Measurements from ENCODE around the gene CAPN9.
A peak's percentile ranks its signal among the peaks of the same experiment; 100 is the strongest.

Gene CAPN9

DNA sequence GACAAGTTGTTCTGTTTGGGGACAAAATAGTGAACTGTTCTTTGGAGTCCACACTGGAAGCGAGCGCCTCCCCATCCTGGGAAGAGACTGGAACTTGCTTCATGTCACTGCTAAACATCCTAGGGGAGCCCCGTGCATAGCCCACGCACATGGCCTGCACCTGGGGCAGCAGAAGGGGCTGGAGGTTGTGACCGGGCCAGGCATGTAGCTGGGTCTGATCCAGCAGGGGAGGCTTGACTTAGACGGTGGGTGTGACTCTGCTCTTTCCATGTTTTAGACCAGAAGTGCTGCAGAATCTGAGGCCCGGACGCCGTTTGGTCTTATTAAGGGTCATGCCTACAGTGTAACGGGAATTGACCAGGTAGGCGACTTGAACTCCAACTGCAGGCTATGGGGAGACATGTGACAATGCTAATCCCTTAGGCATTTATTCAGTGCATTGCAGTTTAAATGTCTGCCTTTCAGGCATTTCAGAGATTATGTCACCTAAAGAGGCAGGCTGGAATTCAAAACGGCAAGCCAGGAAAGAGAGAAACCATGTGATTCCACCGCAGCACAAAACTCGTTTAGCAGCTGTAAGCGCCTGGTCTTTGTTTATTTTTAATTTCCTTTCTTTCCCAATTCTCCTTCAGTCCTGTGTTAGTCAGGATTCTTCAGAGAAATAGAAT, 21.8 kb downstream of the CAPN9 start:
- DNase-seq (ENCODE audit: low read depth in 2 of 2), result peak in 1 of 2 experiments; percentile 36

DNA sequence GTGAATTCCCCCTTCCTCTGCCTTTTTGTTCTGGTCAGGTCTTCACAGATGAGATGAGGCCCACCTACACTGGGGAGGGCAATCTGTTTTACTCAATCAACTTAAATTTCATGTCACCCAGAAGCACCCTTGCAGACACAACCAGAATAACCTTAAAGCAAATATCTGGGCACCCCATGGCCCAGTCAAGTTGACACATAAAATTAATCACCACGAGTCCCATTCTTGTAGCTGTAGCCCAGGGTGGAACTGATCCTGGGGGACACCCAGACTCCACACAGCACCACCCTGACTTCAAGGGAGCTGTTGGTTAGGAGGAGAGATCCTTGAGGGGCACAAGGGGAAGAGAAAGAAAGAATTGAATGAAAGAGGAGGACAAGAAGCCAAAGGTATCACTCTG, 23.1 kb downstream of the CAPN9 start:
- no peak for DNase-seq (ENCODE audit: low read depth in 2 of 2)

DNA sequence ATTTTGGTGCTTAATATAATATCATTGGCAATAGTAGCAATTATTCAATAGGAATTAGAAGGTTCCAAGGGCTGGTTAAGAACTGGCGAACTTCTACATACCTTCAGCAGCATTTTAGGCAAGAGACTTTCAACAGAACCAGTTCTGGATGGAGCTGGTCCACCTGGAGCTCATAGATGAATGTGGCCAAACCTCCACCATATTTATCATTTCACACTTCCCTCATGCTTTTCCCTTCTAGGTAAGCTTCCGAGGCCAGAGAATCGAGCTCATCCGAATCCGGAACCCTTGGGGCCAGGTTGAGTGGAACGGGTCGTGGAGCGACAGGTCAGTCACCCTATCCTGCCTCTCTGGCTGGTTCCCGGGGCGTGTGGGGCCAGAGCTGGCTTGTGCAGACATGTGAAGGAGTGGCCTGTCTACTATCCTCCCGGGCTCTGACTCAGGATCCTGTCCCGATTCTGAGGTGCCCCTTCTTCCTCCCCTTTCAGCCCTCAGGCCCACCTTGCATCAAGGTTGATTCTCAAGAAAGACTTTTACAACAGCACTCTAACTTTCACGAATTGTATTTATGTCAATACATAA, 24.7 kb downstream of the CAPN9 start:
- DNase-seq (ENCODE audit: low read depth in 2 of 2), result no peak

DNA sequence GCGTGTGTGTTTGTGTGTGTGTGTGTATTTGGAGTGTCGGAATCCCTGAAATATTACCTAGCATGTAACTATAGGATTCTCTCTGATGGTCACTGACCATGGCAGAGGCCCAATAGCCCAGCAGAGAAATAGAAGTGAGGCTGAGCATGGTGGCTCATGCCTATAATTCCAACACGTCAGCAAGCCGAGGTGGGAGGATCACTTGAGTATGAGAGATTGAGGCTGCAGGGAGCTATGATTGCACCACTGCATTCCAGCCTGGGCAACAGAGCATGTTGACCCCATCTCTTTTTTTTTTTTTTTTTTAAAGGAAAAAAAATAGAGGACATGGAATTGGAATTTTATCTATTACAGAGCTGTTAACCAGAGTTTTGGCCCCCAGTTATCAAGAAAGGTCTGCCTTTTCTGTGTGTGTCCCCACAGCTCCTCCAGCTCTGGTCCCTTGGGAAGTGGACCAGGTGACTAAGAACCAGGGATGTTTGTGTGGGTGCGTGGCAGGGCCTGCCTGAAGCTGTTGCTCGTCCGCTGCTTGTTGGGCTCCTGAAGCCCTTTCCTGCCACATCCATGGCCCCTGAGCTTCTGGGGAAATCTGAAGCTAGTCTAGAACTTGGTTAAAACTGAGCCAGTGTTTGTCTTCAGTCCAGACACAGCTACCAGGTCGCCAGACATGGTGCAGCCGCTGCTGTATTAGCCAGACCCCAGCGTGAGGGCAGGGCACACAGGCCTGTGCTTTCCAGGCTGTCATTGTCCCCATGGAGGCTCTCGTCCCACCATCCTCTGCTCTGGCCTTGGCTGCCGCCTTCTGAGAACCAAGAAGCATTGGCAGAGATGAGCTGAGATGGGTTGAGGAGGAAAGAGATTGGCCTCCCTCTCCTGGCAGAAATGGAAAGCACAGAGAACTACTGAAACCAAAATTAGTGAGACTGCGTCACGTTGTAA, 25.5 kb downstream of the CAPN9 start:
- DNase-seq (ENCODE audit: low read depth in 2 of 2), result peak; percentile 39 to 44

DNA sequence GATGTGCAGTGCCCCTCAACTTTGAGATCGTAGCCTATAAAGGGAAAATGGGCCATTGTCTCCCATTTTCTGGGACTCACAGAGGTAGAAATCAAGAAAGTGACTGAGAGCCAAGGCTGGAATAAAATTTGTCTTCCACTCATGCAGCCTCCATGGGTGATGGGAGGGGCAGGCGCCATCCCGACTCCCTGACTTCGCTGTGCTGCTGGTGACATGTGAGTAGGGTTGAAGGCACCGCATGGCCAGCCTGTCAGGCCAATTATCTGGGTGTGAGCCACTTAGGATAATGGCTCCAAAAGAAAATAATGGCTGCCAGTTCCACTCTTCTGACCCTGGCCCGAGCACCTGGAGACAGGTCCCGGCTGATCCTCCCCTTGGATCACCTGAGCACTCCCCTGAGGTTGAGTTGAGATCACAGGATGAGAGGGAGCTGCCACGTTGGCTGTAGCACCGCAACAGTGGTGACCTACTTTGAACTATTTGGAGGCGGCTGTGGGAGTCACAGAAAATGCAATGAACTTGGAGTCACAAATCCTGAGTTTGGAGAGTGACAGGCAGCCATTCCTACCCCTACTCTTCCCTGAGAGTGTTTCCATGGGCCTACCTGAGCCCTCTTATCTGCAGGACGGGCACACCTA, 26.3 kb downstream of the CAPN9 start:
- DNase-seq (ENCODE audit: low read depth in 2 of 2), result no peak

DNA sequence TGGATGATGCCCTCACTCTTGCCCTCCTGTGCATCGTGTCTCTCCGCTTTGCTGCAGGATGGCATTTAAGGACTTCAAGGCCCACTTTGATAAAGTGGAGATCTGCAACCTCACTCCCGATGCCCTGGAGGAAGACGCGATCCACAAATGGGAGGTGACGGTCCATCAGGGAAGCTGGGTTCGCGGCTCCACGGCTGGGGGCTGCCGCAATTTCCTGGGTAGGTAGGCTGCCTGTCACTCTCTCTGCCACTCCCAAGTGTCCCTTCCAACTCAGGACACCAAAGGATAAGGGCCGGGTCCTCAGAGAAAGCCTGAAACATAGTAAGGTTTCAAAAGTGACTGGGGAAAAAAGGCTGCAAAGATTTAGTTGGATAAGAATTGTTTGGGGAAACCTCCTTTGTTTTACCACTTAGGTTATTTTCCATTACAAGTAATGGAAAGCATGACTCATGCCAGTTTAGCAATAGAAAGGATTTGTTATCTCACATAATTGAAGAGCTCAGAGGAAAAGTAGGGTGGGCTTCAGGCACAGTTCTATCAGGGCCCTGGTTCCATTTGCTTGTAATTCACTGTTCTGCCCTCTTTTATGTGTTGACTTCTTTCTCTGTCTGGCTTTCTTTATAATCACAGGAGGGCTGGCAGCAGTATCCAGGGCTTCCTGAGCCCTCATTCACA, 31.9 kb downstream of the CAPN9 start:
- DNase-seq (ENCODE audit: low read depth in 2 of 2), result no peak

DNA sequence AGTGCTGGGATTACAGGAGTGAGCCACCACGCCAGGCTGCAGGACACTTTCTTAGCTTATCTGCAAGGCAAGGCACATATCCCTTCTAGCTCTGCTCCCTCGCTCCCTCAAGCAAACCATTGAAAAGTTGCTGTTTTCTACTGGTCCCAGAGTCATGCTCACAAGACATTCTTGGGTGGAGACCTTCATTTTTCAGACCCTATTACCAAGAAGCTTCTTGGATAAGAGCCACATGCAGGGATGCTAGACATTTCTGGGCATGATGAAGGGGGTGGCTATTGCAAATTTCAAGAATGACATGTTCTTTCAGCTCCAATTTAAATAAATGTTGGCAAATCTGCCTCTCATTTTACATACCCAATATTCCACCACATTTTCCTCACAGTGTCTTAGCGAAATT, 33.9 kb downstream of the CAPN9 start:
- no peak for DNase-seq (ENCODE audit: low read depth in 2 of 2)

DNA sequence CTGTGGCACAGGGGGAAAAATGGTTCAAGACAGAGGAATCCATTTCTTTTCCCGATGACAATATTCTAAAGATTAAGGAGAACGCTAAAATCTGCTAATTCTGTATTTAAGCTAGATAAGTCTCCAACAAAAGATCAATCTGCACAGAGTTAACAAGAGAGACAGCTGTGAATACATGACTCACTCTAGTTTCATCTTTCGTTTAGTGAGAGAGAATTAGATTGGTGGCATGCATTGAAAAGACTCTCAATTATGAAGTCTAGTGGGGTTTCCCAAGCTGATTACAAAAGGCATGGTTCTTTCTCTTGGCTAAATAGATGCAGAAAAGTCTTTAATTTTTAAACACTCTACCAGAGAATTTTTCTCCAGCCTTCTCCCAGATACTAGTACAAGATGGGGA, 34.4 kb downstream of the CAPN9 start:
- DNase-seq (ENCODE audit: low read depth in 2 of 2), result no peak

DNA sequence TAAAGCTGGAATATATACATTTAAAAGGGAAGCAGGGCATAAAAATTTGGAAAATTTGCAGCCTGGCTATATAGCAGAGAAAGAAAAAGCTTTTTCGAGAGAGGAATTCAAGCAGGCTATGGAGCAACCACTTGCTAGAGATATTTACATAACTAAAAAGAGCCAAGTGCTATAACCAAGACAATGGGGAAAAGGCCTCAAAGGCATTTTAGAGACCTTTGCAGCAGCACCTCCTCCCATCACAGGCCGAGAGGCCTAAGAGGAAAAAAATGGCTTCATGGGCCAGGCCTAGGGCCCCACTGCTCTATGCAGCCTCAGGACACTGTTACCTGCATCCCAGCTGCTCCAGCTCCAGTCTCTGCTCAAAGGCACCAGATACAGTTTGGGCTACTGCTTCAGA, 37.0 kb downstream of the CAPN9 start:
- DNase-seq (ENCODE audit: low read depth in 2 of 2), result no peak

DNA sequence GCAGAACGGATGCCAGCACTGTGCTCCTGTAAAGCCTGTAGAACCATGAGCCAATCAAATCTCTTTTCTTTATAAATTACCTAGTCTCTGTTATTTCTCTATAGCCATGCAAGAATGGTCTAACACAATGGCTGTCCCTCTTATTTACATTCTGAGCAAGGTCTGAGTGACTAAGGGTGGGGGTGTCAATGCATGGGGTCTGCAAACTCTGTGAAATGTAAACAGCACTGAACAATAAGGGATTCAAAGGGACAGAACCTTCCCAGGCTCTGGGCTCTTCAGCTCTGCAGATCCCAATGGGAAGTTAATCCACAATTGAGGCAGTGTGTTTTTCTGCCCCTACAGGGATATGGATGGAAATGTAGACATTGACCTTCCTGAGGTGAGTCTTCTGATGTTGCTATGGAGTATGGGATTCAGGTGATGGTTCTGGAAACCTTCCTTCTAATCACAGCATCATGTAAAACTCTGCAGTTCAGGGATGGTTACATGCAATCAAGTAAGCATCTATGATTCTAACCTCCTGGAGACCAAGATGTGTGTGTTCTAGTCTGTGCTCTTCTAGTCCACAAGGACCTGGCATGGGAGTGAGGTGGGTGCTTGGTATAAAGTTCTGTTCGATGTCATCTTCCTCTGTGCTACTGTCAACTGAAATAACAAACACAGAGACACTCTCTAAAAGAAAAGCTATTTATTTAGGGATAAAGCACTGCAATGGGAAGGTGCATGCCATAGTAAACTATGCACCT, 38.6 kb downstream of the CAPN9 start:
- DNase-seq (ENCODE audit: low read depth in 2 of 2), result no peak

DNA sequence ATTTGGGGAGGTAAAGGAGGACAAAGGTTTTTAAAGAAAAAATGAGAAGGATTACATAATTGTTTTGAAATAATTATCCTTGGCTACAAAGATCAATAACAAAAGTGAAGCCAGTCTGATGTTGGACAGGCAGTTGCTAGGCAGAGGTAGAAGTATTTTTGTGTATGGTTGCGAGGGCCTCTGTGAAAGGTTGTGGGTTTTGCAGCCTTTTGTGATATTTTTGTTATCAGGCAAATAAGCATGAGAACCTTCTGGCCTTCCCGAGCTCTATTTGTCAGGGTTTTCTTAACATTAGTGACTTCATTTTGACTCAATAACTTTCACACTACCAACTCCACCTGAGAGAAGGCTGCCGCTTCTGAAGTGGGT, 39.2 kb downstream of the CAPN9 start:
- DNase-seq (ENCODE audit: low read depth in 2 of 2), result no peak

DNA sequence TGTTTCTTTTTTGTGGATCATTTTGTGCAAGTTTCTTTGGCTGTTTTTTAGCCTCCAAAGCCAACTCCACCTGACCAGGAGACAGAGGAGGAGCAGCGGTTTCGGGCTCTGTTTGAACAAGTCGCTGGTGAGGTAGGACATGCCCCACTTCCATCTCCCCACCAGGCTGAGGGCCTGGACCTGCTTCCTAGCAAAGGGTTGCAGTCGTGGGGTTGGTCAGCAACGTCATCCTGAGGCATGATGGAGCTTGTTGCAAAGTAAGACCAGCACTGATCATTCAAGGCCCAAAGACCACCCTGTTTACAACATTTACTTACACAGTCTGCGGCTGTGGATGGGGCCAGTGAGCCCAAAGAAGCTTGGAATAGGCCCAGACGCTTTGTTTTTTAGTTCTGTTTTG, 40.3 kb downstream of the CAPN9 start:
- no peak for DNase-seq (ENCODE audit: low read depth in 2 of 2)

DNA sequence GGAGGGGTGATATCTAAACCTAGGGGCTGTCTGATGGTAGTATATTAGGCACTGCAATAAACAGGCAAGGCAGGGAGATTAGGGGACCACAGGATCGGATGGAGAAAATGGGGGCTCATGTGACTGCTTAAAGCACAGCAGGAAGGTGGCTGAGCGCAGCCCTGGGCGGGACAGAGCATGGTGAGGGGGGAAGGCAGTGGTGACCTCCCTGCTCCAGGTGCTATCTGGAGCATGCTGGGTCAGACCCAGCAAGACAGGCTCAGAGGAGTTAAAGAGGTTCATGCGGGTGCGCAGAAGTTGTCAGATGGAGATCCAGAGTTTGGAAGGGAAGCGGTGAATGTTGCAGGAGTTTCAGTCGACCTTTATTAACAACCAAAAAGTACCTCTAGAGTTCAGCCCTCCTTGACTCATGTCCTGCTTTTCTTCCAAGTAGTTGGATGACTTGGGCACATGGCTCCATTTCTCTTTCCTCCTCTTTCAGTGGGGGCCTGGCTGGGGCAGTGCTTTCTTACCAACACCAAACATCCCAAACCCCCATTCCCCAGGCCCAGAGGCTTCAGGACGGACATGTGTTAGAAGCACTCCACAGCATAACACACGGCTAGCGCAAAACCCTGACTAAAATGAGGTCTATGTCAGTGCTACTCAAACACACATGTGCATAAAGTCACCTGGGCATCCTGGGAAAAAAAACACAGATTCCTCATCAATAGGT, 41.5 kb downstream of the CAPN9 start:
- no peak for DNase-seq (ENCODE audit: low read depth in 2 of 2)

DNA sequence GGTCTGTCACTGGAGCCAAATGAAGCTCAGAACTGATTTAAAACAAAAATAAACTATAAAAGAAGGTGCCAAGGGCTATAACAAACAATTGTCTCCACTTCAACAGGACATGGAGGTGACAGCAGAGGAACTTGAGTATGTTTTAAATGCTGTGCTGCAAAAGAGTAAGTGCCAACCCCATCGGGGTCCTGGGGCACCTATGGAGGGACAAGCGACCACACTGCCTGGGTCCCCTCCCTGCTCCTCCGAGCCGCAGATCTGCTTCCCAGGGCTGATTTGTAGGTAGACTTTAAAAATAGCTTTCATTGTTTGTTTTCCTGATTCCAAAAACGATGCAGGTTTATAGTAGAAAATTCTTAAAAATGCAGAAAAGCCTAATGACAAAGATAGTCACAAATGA, 42.8 kb downstream of the CAPN9 start:
- no peak for DNase-seq (ENCODE audit: low read depth in 2 of 2)

DNA sequence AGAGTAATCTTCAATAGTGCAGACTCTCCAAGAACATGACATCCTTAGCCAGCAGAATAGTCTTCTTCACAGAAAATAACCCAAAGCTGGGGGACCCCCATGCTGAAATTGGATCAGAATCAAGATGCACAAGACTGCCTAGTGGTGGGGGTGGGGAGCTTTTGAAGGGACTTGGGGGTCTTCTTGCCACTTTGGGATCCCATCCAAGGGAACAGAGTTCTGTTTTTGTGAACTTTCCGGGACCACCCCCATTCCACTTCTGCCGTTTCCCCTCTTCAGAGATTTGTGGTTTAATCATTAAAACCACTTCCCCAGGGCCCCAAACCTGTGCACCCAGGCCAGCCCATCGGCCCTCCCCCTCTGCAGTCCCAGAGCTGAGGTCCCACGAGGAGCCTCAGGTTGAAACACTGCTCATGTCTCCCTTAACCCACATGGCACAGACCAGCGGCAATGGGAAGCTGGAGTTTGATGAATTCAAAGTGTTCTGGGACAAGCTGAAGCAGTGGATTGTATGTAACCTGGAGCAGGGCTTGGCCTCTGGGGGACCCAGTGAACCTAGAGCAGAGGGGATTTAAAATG, 44.9 kb downstream of the CAPN9 start:
- no peak for DNase-seq (ENCODE audit: low read depth in 2 of 2)

DNA sequence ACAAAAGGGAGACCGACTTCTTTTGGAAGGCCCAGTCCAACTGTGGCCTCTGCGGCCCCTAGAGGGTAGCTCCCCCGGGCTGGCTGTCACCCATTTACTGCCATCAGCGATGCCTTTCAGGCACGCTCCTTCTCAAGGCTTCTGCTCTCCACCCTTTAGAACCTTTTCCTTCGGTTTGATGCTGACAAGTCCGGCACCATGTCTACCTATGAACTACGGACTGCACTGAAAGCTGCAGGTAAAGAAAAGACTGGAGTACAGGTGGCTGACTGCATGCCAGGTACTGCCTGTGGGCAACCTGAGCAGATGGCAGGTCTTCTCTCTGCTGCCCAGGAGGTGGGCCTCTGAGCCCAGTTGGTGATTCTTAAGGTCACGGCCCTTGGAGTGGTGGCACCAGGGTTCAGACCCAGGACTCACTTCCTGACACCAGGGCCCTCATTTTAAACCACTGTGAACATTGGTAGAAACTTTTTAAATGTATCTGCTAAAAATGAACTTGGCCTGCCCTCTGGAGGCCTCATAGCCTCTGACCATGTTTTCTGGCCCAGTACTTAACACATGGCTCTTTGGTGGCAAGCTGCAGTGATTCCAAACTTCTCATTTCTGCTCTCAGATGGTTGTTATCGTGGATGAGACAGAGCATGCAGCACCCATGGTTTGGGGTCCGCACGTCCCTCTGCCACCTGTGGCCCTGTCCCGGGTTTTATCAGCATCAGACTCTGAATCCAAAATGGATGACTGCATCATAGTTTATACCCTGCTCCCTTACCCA, 45.7 kb downstream of the CAPN9 start:
- DNase-seq (ENCODE audit: low read depth in 2 of 2), result no peak

DNA sequence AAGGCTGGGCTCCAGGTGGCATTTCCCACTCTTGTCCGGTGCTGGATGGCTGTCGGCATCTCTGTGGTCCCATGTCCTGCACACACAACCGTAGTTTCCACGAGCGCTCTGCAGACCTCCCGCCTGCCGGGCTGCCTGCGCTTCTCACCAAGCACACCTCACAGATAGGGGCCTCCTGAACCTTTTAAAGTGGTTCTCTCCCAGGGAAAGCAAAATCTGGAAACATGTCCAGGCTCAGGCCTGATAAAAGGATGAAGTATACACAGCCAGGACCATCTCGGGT, 46.2 kb downstream of the CAPN9 start:
- DNase-seq (ENCODE audit: low read depth in 2 of 2), result no peak

DNA sequence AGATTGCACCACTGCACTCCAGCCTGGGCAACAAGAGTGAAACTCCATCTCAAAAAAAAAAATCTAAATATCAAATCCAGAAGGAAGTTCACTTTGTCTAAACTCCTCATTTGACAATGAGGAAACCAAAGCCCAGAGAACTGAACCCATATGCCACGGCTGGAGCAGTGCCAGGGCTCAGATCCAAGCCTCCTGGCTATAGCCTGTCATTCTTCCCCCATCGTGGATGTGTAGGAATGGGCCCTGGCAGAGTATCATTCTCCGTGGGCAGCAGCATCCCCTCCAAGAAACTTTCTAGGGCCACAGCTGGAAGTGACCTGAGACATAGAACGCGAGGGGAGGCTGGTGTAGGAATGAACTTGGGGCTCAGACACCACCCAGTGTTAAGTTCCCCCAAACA, 47.2 kb downstream of the CAPN9 start:
- no peak for DNase-seq (ENCODE audit: low read depth in 2 of 2)

DNA sequence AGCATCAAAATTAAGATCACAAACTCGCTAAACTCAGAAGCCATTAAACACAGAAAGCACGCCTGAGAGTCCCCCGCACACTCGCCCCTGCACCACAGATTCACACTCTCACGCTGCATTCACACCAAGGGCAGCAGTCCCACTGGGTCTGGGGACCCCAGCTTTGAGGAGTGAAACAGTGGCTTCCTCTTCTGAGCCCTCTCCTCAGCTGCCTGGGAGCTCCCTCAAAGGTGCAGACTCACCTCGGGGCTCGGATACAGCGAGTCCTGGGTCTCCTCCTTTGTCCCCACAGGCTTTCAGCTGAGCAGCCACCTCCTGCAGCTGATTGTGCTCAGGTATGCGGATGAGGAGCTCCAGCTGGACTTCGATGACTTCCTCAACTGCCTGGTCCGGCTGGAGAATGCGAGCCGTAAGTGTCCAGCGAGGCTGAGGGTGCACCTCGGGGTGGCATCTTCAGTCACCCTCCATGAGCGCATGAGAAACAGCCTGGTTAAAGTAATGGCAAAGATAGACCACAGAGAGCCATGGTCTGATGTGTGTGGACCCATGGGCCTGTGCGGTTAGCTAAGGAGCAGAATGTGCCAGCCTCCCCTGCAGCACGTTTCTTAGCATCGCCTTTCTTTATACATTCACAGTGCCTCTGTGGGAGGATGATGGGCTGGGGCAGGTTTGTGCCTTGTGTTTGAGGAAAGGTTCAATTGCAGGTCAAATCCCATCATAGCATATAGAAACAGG, 47.9 kb downstream of the CAPN9 start:
- no peak for DNase-seq (ENCODE audit: low read depth in 2 of 2)
